ENCODE results near the gene NSMCE1. TPM values are rescaled to one million over a fixed set of nuclear protein-coding genes. Genes with fewer than 3 reads are reported as not detected.

The NSMCE1 gene
- total RNA-seq, 1 experiment from 2014 or later, result 19.3 TPM

- Histone ChIP-seq H3K79me1 (ENCODE audit: insufficient read depth, low read depth, low read length, poor library complexity, severe bottlenecking) (no peaks in the 10 kb centered on the region), H3K27me3 (ENCODE audit: insufficient read depth, low read length) (no peaks in the 10 kb centered on the region), H3K18ac (ENCODE audit: insufficient read length, low read depth, low read length) (no peak overlapping the region), H3K9ac (ENCODE audit: extremely low read depth, insufficient read length, low read length) (no peak overlapping the region), H2BK20ac (ENCODE audit: low read depth, low read length, poor library complexity, severe bottlenecking) (no peak overlapping the region), H2BK120ac (ENCODE audit: low read depth, low read length, poor library complexity, severe bottlenecking) (no peak overlapping the region), H3K23me2 (ENCODE audit: insufficient read length, low read depth, low read length, poor library complexity, severe bottlenecking) (no peaks in the 10 kb centered on the region), H3T11ph (ENCODE audit: low read length) (no peak overlapping the region), H2AK5ac (ENCODE audit: insufficient read length, low read length) (no peak overlapping the region), H4K8ac (replicated peaks; ENCODE audit: insufficient read length, low read depth, low read length) (no peak overlapping the region), H2BK12ac (ENCODE audit: insufficient read length, low read depth, low read length) (no peak overlapping the region), H2BK15ac (ENCODE audit: low read depth, low read length) (no peak overlapping the region), H3K56ac (ENCODE audit: insufficient read length, low read depth, low read length) (no peak overlapping the region), H2BK5ac (ENCODE audit: insufficient read length, low read length) (no peak overlapping the region), H3K79me2 (ENCODE audit: insufficient read depth, low read length) (no peaks in the 10 kb centered on the region), H3K23ac (ENCODE audit: insufficient read length, low read depth, low read length) (no peak overlapping the region), H3K4me2 (ENCODE audit: insufficient read depth, insufficient read length, low read length) (no peak overlapping the region), H4K20me1 (ENCODE audit: control insufficient read depth, insufficient read depth, insufficient read length) (no peaks in the 10 kb centered on the region), H3K14ac (ENCODE audit: insufficient read depth, low read length) (no peak overlapping the region), H3K9me3 (ENCODE audit: control insufficient read depth, low read depth, low read length) (no peaks in the 10 kb centered on the region), H4K91ac (ENCODE audit: insufficient read length, low read depth, low read length) (no peak overlapping the region), H3K4me1 (ENCODE audit: insufficient read depth, low read length) (peaks cover 4% of the 10 kb centered on the region; the same call in 1 of the 2 replicates), H3K27ac (ENCODE audit: insufficient read length, low read depth, low read length) (no peak overlapping the region), H3K4ac (ENCODE audit: low read depth, low read length) (no peak overlapping the region), H2AFZ (ENCODE audit: low read length) (no peak overlapping the region), H4K5ac (ENCODE audit: insufficient read length, low read depth, low read length) (no peak overlapping the region)
- H3K4me1 Mint-ChIP-seq, result peaks cover 11 to 15% of the 10 kb centered on the region in 2 experiments
- no peaks in the 10 kb centered on the region for H3K9me3 Mint-ChIP-seq
- no peaks in the 10 kb centered on the region for H3K36me3 Mint-ChIP-seq (ENCODE audit: insufficient read depth in 1 of 3, low read depth in 3 of 3)
- no peaks in the 10 kb centered on the region for H3K27me3 Mint-ChIP-seq (ENCODE audit: low read depth)
- no peak overlapping the region; a peak in 1 of 5 replicates for H3K4me3 Mint-ChIP-seq
- DNase-seq, result peak; percentile 10
- WGBS (ENCODE audit: extremely low coverage, insufficient read length, low lambda C conversion rate), result no CpG with 5 or more reads among the region's 11 CpGs
- TF ChIP-seq CTCF (conservative IDR thresholded peaks at IDR 0.05), result no peak
- peak overlapping the region in 2 of 3 experiments; percentile 50 to 56; a peak in 2 of 7 replicates for H3K27ac Mint-ChIP-seq
Measured at GRCh38 chr16:27243725-27244362, 24.7 kb downstream of the NSMCE1 start.

Measured in H9 (cell line).